Measurements from ENCODE around the gene ANKRD60.

ANKRD60 gene

DNA sequence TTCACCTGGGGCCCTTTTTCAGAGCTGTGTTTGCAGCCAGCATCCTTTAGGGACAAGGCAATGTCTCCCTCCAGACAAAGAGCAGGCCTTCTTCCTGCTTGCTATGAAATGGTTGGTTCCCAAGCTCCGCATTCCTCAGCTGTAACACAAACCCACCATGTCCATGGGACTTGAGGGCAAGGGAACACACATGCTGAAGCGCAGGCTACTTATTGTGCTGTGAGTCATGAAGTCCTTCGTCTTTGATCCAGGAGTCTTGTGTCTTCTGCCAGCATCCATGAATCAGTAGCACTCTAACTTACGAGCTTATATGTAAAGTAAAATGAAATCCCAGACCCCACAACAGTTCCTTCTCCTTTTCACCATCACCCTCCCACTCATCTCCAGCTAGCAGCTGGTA is 59.0 kb downstream of the ANKRD60 start:
- Histone ChIP-seq H3K36me3 (replicated peaks) (no peaks in the 10 kb centered on the region), H3K27ac (no peak overlapping the region), H3K4me3 (ENCODE audit: low read depth, low read length) (no peak overlapping the region), H3K27me3 (replicated peaks) (no peaks in the 10 kb centered on the region)
- peak; percentile 53 for DNase-seq
- in situ Hi-C loops (cut with HindIII; ENCODE audit: low pct_ligation_motif_present, low sequenced_read_pairs), result no loop called here
- no peak for TF ChIP-seq CTCF (IDR thresholded peaks at IDR 0.05; ENCODE audit: low read depth, low read length, missing control alignments)

GRCh38 chr20:58168843-58169242 is 59.6 kb downstream of the ANKRD60 start:
- in situ Hi-C loops (cut with HindIII; ENCODE audit: low pct_ligation_motif_present, low sequenced_read_pairs), result no loop called here
- Histone ChIP-seq H3K4me3 (ENCODE audit: low read depth, low read length) (no peak overlapping the region), H3K27ac (no peak overlapping the region), H3K27me3 (replicated peaks) (no peaks in the 10 kb centered on the region), H3K36me3 (replicated peaks) (no peaks in the 10 kb centered on the region)
- no peak for DNase-seq
- no peak for TF ChIP-seq CTCF (IDR thresholded peaks at IDR 0.05; ENCODE audit: low read depth, low read length, missing control alignments)

GRCh38 chr20:58167759-58168158 is 60.7 kb downstream of the ANKRD60 start:
- no peak for DNase-seq
- no peak for TF ChIP-seq CTCF (IDR thresholded peaks at IDR 0.05; ENCODE audit: low read depth, low read length, missing control alignments)
- no peak overlapping the region for H3K27ac ChIP-seq
- no peaks in the 10 kb centered on the region for H3K36me3 ChIP-seq (replicated peaks)
- in situ Hi-C loops (cut with HindIII; ENCODE audit: low pct_ligation_motif_present, low sequenced_read_pairs), result no loop called here
- H3K27me3 ChIP-seq (replicated peaks), result no peaks in the 10 kb centered on the region
- H3K4me3 ChIP-seq (ENCODE audit: low read depth, low read length), result no peak overlapping the region

Measured in brain microvascular endothelial cell (primary cell).